NCI-H226 (cell line): ENCODE data around the gene CTNND1.
A peak's percentile ranks its signal among the peaks of the same experiment; 100 is the strongest.

Source experiments
- DNase-seq: peaks from one replicate; pipeline ENCODE4 v3.0.0-alpha.2; 2015

CTNND1 gene

GRCh38 chr11:57764566-57764965 is 3.0 kb downstream of the CTNND1 start:
- DNase-seq: no peak

- DNase-seq: no peak
Observed at GRCh38 chr11:57764972-57765371, 3.4 kb downstream of the CTNND1 start.

- DNase-seq: no peak
Observed at GRCh38 chr11:57770793-57771192, 9.2 kb downstream of the CTNND1 start.

- DNase-seq: no peak
Observed at GRCh38 chr11:57771365-57771764, 9.8 kb downstream of the CTNND1 start.

GRCh38 chr11:57772562-57772961 is 11.0 kb downstream of the CTNND1 start:
- DNase-seq: peak; percentile 9

- peak; percentile 32 for DNase-seq
Observed at GRCh38 chr11:57773026-57773598, 11.5 kb downstream of the CTNND1 start.

GRCh38 chr11:57775491-57775890 is 13.9 kb downstream of the CTNND1 start:
- DNase-seq: no peak

- DNase-seq: peak; percentile 82
Observed at GRCh38 chr11:57776031-57776521, 14.5 kb downstream of the CTNND1 start.

GRCh38 chr11:57776577-57777210 is 15.1 kb downstream of the CTNND1 start:
- peak; percentile 59 for DNase-seq

GRCh38 chr11:57777969-57778317 is 16.3 kb downstream of the CTNND1 start:
- no peak for DNase-seq

- DNase-seq: peak; percentile 99
Observed at GRCh38 chr11:57778318-57779037, 16.9 kb downstream of the CTNND1 start.

- peak; percentile 67 for DNase-seq
Observed at GRCh38 chr11:57779276-57779675, 17.7 kb downstream of the CTNND1 start.

GRCh38 chr11:57781529-57781943 is 19.9 kb downstream of the CTNND1 start:
- no peak for DNase-seq

- DNase-seq: no peak
Observed at GRCh38 chr11:57785072-57785471, 23.5 kb downstream of the CTNND1 start.

- no peak for DNase-seq
Observed at GRCh38 chr11:57786436-57786835, 24.8 kb downstream of the CTNND1 start.

- no peak for DNase-seq
Observed at GRCh38 chr11:57787006-57787604, 25.5 kb downstream of the CTNND1 start.

- DNase-seq: no peak
Observed at GRCh38 chr11:57787920-57788702, 26.5 kb downstream of the CTNND1 start.

- no peak for DNase-seq
Observed at GRCh38 chr11:57788703-57789088, 27.1 kb downstream of the CTNND1 start.

GRCh38 chr11:57791321-57792059 is 29.9 kb downstream of the CTNND1 start:
- no peak for DNase-seq

GRCh38 chr11:57792060-57792541 is 30.5 kb downstream of the CTNND1 start:
- DNase-seq: no peak

GRCh38 chr11:57792870-57793269 is 31.3 kb downstream of the CTNND1 start:
- DNase-seq: peak; percentile 50
